Fibroblast of villous mesenchyme (primary cell): ENCODE data around the gene DUS3L. TPM values are rescaled to one million over a fixed set of nuclear protein-coding genes. Genes with fewer than 3 reads are reported as not detected.

ENCODE experiments used
- DNase-seq: peaks from one replicate; pipeline ENCODE4 v3.0.0-alpha.2; 2010; ENCODE audit warnings: low read depth
- H3K4me3 ChIP-seq: 2 replicates; pipeline ENCODE4 v1.5.1; 2011; ENCODE audit warnings: low read depth, mild to moderate bottlenecking, low read length
- total RNA-seq: library from RNA; depleted of rRNA; stranded (reverse); fragments of >200 nt; gene quantifications from 2 replicates; pipeline ENCODE4 v1.2.3, GENCODE V29; 2012
- TF ChIP-seq, protein P1 (sequence below): IDR thresholded peaks from 2 replicates; pipeline ENCODE4 v1.5.1; 2012; ENCODE audit warnings: low read depth, mild to moderate bottlenecking, low read length; ENCODE audit not compliant: insufficient read depth

Gene DUS3L
- total RNA-seq, 1 donor, result 19.9 TPM

DNA sequence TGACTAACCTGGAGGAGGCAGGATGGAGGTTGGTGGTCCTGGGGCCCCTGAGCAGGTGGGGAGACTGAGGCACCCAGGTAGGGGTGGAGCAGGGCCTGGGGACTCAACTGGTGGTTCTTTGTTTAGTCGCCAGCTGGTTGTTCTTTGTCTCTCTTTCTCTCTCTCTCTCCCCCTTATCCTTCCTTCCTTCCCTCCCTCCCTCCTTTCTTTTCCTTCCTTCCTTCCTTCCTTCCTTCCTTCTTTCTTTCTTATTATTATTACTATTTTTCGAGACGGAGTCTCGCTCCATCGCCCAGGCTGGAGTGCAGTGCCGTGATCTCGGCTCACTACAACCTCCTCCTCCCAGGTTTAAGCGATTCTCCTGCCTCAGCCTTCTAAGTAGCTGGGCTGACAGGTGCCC is 7.3 kb upstream of the DUS3L start:
- H3K4me3 ChIP-seq, result no peak overlapping the region
- TF ChIP-seq, protein P1, sequence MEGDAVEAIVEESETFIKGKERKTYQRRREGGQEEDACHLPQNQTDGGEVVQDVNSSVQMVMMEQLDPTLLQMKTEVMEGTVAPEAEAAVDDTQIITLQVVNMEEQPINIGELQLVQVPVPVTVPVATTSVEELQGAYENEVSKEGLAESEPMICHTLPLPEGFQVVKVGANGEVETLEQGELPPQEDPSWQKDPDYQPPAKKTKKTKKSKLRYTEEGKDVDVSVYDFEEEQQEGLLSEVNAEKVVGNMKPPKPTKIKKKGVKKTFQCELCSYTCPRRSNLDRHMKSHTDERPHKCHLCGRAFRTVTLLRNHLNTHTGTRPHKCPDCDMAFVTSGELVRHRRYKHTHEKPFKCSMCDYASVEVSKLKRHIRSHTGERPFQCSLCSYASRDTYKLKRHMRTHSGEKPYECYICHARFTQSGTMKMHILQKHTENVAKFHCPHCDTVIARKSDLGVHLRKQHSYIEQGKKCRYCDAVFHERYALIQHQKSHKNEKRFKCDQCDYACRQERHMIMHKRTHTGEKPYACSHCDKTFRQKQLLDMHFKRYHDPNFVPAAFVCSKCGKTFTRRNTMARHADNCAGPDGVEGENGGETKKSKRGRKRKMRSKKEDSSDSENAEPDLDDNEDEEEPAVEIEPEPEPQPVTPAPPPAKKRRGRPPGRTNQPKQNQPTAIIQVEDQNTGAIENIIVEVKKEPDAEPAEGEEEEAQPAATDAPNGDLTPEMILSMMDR, result no peak
- DNase-seq, result no peak

DNA sequence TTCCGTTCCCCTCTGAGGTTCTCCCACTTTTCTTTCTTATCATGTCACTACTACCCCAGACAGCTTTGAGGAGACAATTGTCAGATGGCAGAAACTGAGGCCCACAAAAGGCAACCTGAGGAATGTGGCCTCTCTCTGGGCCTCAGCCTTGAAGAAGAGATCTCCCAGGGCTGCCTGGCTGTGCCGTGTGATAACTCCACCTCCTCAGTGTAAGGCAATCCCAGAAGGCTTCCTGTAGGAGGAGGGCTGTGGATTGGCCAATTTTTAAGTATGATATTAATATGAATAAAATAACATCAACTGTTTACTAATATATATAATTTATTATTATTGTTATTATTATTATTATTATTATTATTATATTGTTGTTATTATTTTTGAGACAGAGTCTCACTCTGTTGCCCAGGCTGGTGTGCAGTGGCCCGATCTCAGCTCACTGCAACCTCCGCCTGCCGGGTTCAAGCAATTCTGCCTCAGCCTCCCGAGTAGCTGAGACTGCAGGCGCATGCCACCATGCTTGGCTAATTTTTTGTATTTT is 4.5 kb upstream of the DUS3L start:
- no peak for DNase-seq
- TF ChIP-seq, protein P1, result no peak
- H3K4me3 ChIP-seq, result no peak overlapping the region

DNA sequence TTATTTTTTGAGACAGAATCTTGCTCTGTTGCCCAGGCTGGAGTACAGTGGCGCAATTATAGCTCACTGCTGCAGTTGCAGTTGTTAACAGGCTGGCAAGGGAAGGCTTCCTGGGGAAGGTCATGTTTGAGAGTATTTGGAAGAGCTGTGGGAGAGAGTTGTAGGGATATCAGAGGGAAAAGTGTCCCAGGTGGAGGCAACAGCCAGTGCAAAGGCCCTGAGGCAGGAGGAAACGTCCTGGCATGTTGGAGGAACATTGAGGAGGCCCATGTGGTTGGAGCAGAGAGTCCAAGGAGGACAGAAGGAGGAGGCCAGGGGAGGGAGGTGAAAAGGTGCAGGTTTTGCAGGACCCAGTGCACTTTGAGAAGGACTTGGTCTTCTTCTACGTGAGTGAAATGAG is 2.2 kb upstream of the DUS3L start:
- TF ChIP-seq, protein P1, result no peak
- DNase-seq, result no peak
- no peak overlapping the region for H3K4me3 ChIP-seq

DNA sequence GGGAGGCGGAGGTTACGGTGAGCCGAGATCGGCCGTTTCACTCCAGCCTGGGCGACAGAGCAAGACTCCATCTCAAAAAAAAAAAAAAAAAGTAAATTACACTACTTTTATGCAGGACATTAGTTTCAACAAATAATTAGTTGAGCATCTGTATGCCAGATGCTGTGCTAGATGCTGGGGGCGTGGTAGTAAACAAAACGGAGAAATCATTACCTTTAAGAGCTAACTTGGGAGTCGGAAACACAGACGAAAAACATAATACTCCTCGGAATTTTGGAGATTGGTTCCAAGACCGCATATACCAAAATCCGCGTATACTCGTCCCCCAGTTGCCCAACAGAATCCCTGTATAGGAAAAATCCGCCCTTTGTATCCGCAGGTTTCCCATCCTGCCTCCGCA is 1.3 kb upstream of the DUS3L start:
- TF ChIP-seq, protein P1, result no peak
- no peak overlapping the region for H3K4me3 ChIP-seq
- DNase-seq, result peak; percentile 16

DNA sequence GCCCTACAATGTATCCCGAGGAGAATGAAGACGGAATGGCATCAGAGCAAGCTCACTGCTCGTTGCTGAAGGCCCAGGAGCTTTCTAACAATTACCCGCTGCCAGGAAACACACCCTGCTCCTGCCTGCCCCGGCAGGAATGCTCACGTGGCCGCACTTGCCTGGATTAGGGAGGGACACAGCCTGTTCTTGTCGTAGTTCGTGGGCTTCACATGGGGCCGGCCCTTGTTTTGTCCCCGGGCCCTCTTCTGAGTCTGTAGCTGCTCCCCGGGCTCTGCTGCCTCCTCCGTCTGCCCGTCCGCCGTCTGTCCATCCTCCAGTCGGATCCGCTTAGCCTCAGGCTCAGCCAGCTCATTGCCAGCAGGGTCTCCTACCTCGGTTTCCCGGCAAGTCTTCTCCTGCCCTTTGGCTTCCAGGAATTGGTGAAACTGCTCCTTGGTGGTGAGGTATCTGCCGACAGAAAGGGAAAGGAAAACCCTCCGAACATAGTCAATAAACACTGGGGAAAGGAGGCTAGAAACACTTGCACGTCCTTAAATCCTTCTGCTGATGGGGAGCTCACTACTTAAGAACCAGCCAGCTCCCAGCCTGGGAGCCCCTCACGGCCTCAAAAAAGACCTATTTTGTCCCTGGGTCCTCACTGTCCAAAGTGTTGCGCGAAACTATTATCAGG is 941 bp downstream of the DUS3L start:
- TF ChIP-seq, protein P1, result no peak
- DNase-seq, result no peak

DNA sequence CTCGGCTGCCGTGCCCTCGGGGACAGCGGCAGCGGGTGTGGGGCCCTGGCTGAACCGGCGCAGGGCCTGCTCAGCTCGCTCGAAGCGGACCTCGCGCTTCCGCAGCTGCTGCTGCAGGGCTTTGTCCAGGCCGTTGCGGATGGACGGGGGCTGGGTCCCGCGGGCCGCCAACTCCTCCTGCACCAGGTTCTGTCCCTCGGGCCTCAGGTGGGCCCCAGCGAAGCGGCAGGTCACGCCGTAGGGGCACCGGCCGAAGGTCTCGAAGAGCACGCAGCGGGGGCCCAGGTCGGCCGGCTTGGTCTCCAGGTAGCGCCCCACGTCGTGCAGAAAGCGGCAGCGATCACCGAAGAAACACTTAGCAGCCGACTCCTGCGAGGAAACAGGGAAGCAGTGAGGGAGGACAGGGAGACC is 1.6 kb downstream of the DUS3L start:
- no peak for DNase-seq
- TF ChIP-seq, protein P1, result no peak
- no peak overlapping the region for H3K4me3 ChIP-seq

More for the DNA sequence above, 941 bp downstream of the DUS3L start:
- H3K4me3 ChIP-seq, result peak overlapping the region; percentile 94

DNA sequence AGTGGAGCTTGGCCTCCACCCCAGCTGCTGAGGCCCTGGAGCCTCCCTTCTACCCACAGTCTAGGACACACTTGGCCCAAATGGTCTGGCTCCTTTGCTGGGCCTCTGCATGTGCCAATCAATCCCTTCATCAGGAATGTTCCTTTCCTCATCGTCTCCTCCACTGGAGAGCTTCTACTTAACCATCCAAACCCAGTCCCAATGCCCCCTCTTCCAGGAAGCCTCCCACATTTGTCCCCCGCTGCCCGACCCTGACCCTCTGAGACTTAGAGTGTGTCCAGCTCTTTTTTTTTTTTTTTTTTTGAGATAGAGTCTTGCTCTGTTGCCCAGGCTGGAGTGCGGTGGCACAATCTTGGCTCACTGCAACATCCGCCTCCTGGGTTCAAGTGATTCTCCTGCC is 2.5 kb downstream of the DUS3L start:
- TF ChIP-seq, protein P1, result no peak
- DNase-seq, result no peak

More for the DNA sequence above, 2.5 kb downstream of the DUS3L start:
- H3K4me3 ChIP-seq, result no peak overlapping the region
